HG03108 (cell line): Measurements from ENCODE around the gene C1QTNF5.

Experiments
- ATAC-seq: cut with Tn5 transposase; IDR thresholded peaks from one replicate; pipeline ENCODE4 v1.9.1; 2021; ENCODE audit warnings: moderate library complexity; ENCODE audit not compliant: unreplicated experiment

C1QTNF5 gene

DNA sequence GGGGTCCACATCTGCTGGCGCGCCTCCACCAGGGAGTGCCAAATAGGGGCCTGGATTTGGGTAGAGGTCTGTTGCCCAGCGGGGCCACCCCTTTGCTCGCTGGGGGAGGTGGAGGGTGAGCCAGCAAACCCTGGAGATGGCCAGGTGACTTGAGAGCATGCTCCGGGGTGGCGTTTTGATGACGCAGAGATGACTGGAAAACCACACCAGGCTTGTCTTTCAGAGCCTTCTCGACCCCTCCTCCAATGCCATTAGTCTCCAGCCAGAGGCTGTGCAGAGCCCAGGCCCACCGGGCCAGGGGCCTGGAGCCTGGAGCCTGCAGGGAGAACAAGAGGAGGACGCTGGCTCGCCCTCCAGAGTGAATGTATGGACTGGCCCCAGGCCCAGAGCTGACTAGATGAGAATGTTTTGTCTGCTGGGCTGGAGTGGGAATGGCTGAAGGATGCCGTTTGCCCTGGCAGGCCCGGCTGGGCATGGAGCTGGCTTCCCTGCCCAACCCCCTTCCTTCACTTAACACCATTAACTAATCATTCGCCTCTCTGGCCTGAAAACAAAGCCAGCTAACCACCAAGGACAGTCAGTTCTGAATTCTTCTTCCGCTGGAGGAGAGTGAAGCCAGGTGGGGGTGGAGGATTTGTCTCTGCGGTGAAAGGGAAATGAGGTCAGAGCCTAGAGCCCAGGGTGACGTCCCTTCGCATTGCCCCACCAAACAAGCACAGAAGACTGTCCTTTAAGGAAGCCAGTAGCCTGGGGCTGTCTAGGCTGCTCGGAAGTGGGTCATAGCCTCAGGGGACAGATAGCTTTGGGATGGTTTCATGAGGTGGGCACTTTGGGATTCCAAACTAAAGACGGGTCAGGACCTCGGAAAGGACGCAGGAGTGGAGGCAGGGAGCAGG, 22.2 kb downstream of the C1QTNF5 start:
- ATAC-seq = no peak

GRCh38 chr11:119317592-119318239, 23.0 kb downstream of the C1QTNF5 start:
- no peak for ATAC-seq

DNA sequence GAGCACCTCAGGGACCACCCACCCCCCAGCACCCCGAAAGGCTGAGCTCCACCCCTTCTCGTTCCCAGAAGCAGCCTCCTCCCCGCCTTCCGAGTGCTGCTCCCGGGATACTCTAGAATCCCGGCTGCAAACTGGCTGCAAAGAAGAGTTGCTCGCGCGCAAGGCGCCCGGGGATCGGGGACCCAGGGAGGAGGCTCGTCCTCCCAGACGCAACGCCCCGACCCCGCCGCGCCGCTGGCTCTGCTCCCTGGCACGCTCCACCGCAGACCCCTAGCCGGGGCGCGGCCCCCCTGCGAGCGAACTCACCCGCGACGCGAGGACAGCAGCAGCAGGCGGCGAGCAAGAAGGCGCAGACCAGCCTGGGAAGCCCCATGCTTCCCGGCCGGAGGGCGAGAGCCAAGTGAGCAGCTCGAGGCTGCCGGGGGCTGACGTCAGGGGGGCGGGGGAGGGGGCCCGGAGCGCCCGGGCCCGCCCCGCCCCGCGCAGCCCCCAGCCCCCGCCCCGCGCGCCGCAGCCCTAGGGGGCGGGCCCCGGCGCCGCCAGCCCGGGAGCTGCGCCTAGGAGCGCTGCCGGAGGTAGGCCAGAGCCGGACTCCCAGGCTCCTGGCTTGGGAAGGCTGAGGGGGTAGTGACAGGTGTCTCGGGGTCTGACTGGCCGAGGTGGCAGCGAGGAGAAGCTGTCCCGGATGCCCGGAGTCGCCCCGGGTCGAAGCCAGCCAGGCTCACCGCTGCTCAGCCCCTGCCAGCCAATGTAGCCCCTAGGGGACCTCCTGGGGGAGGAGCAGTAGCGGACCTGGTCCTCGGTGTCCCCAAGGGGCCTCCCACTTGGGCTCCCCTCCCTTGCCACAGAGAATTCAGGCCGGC, 23.7 kb downstream of the C1QTNF5 start, which contains the start of gene MCAM:
TSS of gene MCAM (minus strand) at position 402 of the 863 bp plus-strand sequence. CDS start at position 373, 29 bp downstream.
- no peak for ATAC-seq

DNA sequence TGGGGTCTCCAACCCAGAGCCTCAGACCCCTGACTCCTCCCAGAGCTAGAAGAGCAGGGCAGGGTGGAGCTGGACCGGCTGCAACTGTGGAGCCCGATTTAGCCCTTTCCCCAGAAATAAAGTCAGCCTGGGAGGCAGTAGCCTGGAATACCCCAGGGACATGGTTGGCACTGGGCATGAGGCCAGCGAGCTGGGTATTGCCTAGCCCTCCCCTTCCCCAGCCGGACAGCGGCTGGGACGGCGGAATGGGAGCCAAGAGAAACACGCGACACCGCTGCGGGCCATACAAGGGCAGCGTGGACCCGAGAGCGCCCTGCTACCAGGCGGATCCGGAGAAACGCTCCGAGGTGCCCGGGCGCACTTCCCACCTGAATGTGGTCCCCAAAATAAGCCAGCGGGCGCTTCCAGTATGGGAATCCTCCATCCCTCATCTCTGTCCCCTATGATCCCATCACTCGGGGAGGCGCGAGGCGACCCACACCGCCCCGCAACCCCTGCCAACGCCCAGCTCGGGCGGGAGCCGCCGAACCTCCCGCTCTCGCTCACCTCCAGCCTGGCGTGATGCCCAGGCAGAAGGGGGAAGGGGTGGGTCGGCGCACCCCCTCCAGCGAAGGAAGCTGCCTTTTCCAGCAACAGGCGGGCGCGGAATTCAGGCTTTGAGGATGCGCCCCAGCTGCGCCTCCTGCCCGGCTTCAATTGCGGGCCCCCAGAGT, 24.5 kb downstream of the C1QTNF5 start:
- ATAC-seq = no peak

- no peak for ATAC-seq
These were observed 25.3 kb downstream of the C1QTNF5 start for GRCh38 chr11:119315131-119316015.

- ATAC-seq = no peak
These were observed 26.0 kb downstream of the C1QTNF5 start for GRCh38 chr11:119314726-119315125.

DNA sequence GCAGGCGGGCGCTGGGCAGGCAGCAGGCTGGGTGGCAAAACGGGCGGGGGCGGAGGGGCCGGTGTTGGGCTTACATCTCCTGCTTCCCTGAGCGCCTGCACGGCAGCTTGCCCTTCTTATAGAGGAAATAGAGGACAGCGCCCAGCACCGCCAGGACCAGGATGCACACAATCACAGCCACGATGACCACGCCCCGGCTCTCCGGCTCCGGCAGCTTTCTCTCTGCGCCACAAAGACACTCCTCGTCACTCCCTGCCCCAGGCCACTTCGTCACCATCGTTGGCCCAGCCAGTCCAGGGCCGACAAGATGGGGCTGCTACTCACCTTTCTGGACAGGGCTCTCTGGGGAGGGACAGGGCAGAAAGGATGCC, 30.0 kb downstream of the C1QTNF5 start:
- no peak for ATAC-seq

- ATAC-seq = no peak
These were observed 30.6 kb downstream of the C1QTNF5 start for GRCh38 chr11:119309953-119310681.

GRCh38 chr11:119309411-119309810, 31.3 kb downstream of the C1QTNF5 start:
- ATAC-seq = no peak

DNA sequence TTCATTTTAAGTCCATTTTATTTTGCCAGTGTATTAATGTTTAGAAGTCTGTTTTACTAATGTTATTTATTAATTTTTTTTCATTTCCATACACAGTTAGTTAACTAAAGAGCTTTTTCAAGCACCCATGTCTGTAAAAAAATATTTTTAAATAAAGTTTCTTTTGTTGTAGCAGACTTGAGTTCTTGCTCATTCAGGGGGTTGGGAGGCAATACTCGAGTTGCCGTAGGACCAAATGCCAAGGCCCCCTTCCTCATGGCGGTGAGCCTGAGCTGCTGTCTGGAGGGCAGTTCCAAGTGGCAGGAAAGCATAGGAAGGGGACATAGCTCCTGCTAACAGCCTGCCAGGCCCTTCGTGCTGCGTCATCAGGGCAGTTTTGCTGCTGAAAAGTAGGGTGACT, 32.7 kb downstream of the C1QTNF5 start:
- ATAC-seq = no peak

DNA sequence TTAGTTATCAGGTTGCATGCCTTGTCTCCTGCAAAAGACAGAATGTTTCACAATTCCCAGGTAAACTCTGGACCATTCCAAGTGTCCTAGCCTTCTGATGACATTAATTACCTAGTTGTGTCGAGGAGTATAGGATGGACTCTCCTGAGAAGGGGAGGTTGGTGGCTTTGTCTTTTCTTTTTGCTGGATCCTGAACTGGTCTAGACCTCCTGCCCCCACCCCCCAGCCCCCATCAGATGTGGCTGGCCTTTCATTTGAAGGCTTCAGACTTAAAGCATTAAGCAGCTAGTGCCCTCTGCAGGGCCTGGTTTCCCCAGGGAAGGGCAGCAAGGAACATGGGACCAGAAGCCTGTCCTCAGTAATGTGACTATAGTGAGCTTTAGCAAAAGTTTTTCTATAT, 33.5 kb downstream of the C1QTNF5 start:
- no peak for ATAC-seq

DNA sequence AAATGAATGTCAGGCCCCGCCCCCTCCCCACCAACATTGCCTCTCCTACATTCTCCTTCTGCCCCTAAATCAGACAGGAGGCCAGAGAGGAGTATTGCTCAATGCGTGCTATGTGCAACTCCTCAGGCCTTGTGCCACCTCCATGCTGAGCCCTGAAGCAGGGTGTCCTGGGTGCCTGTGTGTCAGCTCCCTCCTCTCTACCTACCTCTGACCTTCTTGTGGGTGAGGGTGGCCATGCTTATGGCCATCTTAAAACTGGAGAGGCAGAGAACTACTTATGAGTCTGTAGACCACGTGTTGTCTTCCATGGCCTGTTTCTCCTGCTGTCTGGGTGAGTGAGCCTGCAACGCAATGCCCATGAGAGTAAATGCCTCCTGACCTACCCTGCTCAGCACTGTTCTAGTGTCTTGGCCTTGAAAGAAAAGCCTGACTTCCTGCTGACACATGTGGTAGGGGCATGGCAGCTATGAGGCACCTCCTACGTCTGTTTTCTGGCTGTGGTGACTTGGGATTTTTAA, 34.3 kb downstream of the C1QTNF5 start:
- ATAC-seq = no peak

DNA sequence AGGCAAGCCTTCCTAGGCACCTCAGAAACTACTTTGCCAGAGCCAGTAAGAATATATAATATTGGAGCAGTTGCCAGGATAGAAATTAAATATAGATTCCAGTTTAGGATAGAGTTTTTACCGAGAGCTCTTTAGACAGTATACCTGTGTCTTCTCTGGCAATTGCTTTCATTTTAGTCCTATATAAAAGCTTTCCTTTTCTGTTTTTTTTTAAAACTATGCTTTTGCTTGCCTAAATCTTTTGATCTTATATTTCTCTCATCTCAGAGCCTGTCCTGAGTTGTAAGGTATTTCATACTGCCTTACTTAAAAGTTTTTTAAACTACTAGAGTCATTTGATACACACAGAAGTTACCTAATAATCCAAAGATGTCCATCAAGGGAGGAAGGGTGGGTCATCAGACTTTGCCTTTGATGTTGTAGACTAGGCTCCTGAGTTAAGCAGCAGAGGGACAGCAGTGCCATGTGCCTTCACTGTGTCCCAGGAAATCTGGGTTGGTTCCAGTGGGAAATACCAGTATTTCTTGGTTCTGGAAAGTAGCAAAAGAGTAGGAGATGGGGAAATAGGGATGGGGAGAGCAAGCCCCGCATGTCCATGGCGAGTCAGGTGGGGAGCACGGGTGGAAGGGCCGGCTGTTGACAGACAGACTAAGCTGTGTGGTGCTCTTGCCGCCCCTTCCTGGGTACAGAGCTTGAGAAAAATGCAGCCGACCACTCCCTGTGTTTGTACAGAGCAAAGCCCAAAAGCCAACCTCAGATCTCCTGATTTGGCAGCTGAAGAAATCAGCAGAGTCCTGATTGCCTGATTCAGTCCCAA, 34.9 kb downstream of the C1QTNF5 start:
- no peak for ATAC-seq

- ATAC-seq = no peak
These were observed 37.4 kb downstream of the C1QTNF5 start for GRCh38 chr11:119303227-119303718.

DNA sequence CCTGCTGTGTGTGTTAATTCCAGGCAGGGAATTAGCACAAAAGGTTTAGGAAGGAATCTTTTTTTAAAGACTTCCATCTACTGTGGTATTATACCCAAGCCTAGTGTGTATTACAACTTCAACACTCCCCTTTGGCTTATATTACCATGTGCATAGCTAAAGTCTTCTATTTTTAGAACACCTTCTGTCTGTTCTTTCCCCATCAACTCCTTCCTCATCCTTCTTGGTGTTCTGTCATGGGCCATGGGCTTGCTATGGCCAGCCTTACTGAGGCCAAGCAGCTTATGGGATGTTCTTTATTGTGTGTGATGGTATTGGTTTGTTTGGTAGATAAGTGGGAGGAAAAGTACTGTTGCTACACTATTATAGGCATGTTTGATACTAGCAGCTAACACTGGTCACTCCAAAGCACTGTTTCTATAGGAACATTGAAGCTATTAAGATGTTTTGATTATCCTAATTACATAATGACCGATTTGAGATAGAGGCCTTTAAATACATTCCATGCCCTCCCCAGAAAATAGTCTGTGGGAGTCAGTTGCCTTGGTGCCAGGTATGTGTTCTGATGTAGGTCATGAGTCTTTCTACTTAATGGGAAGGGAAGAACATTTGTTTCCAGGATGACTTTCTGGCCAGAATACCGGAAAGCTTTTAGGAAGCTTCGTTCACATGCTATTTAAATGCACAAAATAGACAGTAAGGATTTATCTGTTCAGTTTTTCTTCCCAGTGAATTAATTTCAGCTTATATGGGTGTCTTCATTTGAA, 40.3 kb downstream of the C1QTNF5 start:
- ATAC-seq = no peak

DNA sequence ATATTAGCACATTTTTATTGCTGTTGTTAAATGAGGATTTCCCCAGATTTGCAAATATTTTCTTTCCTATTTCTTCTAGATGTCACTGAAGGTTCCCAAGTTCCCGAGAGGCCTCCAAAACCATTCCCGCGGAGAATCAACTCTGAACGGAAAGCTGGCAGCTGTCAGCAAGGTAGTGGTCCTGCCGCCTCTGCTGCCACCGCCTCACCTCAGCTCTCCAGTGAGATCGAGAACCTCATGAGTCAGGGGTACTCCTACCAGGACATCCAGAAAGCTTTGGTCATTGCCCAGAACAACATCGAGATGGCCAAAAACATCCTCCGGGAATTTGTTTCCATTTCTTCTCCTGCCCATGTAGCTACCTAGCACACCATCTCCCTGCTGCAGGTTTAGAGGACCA, 41.3 kb downstream of the C1QTNF5 start:
- no peak for ATAC-seq

- ATAC-seq = no peak
These were observed 42.0 kb downstream of the C1QTNF5 start for GRCh38 chr11:119298726-119299125.
